GM19397 (cell line): ENCODE data around the gene ENPP6.
"Not testable (repeated sequence)": the region's sequence is repeated elsewhere in the genome, so short reads cannot be mapped to it uniquely, and the experiment has no call there.

Experiments
- ATAC-seq: cut with Tn5 transposase; IDR thresholded peaks from one replicate; pipeline ENCODE4 v1.9.1; 2021; ENCODE audit warnings: mild to moderate bottlenecking, moderate library complexity; ENCODE audit not compliant: unreplicated experiment

The ENPP6 gene

DNA sequence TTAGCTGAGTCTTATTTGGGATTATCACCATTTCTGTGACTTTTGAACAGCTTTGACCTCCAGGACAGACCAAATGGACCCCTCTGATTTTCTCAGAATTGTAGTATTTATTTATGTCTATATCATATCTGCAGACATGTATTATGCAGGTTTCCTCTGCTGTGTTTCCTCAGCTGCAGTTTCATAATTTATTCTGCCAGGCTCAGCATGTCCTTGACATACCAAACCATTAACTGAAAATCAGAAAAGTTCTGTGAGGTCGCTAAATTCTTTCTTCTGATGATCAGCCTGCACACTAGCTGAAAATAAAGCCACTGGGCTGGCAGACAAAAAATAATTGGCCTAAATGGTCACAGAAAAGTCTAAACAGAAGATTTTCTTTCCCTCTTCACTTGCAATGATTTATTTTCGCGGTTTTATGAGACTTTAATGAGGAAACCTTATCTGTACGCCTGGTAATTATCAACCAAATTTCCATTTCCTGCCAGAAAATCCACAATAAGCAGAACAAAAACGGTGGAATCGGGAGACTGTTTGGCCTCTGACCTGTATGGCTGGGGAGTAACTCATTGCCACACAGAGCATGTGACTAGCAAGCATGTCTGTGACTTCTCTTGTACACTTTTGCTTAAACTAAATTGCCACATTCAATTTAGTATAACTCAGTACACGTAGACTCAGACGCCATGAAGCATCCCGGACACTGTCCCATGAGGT lies 150.9 kb downstream of the ENPP6 start:
- ATAC-seq: no peak

DNA sequence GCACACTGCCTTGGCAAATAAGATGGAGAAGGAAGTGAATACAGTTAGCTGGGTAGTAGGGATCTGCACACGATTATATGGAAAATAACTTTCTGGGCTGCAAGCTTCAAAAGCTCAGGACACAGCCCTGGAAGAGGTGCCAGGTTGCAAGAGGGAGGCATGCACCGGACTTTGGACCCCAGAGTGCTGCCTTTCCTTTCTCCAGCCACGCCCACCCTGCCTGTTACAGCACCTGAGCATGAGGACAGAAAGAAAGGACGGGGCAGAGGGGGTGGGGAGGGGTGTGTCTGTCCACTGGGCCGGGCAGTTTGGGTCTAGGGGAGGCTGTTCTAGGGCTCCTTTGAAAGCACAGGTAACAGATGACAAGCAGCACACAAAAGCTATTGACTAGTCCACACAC lies 152.8 kb downstream of the ENPP6 start:
- no peak for ATAC-seq

DNA sequence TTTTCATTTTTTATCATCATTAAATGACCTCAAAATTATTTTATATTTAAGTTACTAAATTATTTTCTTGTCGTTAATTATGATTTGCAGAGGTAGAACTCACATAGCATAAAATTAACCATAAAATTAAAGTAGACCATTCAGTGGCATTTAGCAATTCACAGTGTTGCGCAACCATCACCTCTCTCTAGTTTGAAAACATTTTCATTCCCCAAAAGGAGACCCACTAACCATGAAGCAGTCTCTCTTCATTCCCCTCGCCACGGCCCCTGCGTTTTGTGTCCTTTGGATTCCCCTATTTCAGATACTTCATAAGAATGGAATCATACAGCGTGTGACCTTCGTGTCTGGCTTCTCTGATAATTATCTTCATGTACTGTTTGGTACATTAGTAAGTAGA lies 154.9 kb downstream of the ENPP6 start:
- ATAC-seq: no peak

DNA sequence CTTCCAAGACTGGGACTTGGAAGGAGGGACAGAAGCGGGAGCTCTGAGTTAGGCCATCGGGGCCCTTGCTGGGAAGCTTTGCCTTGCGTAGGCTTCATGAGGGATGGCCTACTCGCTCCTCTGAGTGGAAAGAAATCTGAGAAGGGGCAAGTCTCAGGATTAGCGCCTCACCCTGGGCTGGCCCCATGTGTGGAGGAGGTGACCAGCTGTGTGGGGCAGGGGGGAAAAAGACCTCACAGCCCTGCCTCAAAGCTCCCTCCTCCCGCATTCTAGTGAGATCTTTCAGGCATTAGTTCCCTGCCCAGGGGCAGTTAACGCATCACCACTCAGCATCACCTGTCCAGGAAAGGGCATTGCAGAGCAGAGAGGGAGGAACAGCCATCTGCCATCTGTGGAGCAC lies 156.1 kb downstream of the ENPP6 start:
- no peak for ATAC-seq

DNA sequence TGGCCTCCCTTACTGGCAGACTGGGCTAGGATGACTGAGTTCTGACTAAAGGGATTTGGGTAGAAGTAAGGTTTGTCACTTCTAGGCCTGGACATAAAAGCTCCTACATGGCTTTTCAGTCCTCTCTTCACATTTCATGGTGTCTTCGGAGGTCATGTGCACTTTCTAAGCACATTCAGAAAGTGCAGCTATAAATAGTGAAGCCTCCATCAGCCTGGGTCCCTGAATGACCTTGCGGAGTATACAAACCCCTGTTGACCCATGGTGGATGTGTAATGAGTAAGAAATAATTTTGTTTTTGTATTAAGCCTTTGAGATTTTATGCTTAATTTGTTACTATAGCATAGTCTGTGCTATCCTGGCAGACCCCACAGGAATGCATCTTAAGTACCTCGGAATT lies 158.6 kb downstream of the ENPP6 start:
- ATAC-seq: no peak

DNA sequence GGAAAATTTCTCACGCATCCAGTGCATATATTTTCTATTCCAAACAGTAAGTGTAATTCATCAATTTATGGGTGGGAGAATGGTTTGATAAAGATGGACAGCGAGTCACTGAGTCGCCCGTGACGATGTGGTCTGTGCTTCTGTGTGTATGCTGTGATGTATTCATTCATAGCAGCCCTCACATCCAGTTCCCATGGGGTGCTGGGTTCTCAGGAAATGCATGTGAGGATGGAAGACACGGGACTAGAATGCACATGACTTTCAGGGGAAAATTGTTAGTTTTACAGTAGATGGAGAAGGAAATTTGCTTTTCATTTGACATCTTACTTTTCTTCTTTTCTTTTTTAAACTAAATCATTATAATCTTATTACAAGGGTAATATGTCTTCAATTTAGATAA lies 159.6 kb downstream of the ENPP6 start:
- no peak for ATAC-seq

DNA sequence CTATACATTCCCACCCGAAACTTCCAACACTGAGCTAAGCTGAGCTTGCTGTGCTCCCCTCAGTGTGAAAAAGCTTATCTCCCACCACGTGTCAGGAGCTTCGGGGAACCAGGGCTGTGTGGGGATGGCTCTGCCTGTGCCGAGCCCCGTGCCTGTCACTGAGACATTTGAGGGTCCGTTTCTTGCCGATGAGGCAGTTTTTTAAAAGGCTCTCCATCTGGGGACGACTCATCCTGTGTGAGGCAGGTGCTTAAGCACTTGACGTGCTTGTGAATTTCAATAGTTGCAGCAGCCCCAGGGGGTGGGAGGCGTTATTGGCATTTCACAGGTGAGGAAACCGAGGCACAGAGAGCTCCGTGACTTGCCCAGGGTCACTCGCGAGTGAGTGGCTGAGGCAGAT lies 160.8 kb downstream of the ENPP6 start:
- no peak for ATAC-seq

DNA sequence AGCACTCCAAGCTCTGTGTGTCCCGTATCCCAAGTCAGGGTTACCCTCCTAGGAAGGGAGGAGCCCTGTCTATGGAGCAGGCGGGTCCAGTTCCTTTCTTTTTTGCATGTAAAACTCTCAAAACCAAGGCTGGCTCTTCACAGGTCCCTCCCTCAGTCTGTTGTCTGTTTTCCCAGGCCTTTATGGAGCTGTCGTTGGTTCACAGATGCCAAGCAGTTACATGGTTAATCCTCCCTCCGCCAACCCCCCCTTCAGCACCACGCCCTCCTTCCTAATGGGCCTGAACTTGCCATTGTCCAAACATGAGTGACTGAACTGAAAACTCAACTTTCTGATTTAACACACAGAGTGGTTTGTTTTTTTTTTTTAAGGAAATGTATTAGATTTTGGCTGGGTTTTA lies 164.2 kb downstream of the ENPP6 start:
- ATAC-seq: no peak

DNA sequence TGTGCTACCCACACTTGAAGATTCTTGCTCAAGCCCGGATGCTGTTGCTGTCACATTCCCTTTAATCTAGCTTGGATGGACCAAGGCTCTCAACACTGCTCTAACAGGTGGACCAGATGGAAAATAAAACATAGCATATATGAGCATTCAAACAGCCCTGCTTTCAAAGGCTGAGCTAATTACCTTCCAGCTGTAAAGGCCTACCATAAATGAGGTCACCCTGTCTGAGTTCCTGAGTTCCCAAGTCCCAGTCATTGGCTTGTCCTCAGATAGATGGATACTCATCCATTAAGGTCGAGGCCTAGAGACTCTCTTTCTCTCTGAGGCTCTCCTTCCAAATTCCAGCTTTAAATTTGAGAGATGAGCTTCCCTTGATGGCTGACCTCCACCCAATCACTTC lies 165.1 kb downstream of the ENPP6 start:
- no peak for ATAC-seq

DNA sequence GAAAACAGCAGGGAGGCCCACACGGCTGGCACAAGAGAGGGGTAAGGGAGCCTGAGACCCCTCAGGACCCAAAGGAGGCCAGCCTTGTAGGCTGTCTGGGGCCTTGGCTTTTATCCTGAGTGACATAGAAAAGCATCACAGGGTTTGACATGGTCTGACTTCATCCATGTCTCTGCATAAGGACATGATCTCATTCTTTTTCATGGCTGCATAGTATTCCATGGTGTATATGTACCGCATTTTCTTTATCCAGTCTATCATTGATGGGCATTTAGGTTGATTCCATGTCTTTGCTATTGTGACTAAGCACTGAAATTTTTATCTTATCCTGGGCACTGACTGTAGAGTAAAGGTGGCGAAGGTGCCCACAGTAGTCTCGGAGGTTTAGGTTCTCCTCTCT lies 166.4 kb downstream of the ENPP6 start:
- not testable (repeated sequence) for ATAC-seq

DNA sequence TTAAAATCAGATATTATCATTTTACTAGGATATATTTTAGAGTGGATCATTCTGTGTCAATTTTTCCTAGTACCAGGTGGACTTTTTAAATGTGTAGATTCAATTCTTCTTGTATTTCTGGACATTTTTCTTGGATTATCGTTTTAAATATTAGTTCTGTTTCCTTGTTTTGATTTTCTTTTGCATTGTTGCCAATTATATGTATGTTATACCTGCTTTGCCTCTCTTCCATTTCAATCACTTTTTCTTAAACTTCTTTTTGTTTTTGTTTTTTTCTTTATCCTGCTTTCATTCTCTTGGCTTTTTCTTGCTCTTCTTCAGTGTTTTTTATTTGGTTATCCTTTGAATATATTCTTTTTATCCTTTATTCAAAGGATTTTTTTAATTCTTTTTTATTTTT lies 171.5 kb downstream of the ENPP6 start:
- no peak for ATAC-seq

DNA sequence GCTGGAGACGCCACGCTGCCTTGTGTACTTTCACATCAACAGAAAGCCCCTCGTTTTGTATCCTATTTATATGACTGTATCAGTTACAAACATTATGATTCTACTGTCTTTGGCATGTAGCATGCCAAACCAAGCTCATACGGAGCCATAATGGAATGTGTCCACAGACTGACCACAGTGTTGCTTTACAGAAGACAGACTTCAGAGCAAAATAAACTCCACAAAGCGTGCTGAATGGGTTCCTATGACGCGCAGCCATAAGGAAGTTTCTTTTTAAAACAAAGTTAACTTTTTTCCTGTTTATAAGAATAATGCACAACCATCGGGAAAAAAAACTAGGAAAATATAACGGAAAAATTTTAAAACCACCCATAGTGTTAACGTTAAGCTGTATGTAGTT lies 176.5 kb downstream of the ENPP6 start:
- ATAC-seq: no peak

DNA sequence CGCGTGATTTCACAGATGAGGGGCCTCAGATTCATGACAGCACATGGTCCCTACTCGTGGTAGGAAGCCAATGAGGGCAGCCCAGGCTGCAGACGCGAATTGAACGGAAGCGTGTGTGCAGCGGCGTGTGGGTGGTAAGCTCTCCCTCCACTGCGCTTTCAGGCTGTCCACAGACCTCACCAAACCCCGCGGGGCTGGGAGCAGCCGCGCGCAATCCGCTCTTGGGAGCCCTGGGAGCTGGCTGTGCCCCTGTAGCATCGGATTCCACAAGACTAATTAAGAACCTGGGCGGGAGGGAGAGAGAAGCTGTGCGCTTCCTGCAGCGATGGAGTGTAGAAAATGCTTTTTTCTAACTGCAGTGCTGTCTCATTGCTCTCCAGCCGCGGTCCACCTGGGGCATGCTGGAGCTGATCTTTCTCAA lies 177.7 kb downstream of the ENPP6 start:
- ATAC-seq: no peak
